GM18519 (cell line): Measurements from ENCODE around the gene ALG3.

Source experiments
- ATAC-seq: cut with Tn5 transposase; IDR thresholded peaks from one replicate; pipeline ENCODE4 v1.9.1; 2021; ENCODE audit warnings: mild to moderate bottlenecking, moderate library complexity; ENCODE audit not compliant: unreplicated experiment, low FRiP score

The ALG3 gene

DNA sequence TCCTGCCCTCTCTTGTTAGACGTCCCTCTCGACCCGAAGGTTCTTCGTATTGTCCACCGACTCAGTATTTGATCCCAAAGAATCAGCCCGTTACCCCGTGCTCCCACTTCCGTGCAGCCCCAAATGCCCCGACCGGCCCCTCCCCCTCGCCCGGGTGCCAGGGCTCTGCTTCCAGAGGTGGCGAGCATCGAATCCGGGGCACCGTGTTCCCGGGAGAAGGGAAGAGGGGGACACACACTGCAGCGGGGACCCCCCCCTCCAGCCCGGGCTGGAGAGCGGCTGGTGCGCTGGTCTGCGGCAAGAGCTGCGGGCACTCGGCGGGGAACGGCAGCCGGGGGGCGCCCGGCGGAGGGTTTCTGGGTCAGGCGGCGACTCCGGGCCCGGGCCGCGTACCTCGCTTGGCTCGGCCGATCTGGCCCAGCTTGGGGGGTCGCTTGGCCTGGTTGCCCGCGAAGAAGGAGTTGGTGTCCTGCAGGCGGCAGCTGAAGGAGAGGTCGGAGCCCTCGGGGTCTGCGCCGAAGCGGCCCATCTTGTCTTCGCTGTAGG is 12.0 kb upstream of the ALG3 start:
- ATAC-seq: no peak

- ATAC-seq: no peak
Measured at GRCh38 chr3:184259878-184260723, 11.3 kb upstream of the ALG3 start.

GRCh38 chr3:184259396-184259877 is 10.7 kb upstream of the ALG3 start:
- ATAC-seq: no peak

DNA sequence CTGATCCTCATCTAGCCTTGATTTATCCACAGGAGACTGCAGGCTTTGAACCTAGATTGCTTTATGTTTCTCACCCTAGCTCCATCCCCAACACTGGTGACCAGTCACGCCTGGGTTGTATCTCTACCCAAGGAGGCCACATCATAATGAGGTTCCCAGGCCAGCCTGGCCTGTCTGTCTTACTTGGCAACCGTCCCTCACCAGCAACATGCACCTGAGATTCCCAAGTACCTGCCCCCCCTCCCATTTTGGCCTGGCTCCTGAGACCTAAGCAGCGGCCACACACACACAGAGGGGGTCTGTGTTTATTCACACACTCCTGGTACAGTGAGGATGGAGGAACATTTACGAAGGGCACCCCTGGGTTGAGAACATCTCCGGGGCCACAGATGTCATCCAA is 10.2 kb upstream of the ALG3 start:
- no peak for ATAC-seq

DNA sequence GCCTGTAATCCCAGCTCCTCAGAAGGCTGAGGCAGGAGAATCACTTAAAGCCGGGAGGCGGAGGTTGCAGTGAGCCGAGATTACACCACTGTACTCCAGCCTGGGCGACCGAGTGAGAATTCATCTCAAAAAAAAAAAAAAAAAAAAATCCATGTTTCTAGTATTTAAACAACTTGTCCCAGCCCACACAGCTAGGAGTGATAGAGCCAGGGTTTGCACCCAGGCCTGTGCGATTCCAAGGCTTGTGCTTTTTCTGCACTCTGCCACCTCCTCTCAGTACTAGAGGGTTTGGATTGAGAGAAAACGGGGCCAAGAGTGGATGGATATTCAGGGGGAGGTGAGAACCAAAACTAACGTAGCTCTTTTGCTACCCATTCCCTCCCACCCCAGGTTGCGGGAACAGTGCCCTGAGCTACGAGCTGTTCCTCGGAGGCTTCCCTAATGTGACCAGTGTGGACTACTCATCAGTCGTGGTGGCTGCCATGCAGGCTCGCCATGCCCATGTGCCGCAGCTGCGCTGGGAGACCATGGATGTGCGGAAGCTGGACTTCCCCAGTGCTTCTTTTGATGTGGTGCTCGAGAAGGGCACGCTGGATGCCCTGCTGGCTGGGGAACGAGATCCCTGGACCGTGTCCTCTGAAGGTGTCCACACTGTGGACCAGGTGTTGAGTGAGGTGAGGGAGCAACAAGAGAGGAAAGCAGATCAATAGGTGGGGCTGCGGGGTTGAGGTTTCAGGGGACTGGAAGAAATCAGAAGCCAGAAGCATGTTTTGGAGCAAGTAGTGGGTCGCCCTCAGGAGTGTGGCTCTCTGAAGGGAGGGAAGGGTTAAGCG is 8.5 kb upstream of the ALG3 start:
- ATAC-seq: no peak

- no peak for ATAC-seq
Measured at GRCh38 chr3:184255291-184256039, 6.7 kb upstream of the ALG3 start.

GRCh38 chr3:184250167-184250828 is 1.5 kb upstream of the ALG3 start:
- ATAC-seq: peak; percentile 41

DNA sequence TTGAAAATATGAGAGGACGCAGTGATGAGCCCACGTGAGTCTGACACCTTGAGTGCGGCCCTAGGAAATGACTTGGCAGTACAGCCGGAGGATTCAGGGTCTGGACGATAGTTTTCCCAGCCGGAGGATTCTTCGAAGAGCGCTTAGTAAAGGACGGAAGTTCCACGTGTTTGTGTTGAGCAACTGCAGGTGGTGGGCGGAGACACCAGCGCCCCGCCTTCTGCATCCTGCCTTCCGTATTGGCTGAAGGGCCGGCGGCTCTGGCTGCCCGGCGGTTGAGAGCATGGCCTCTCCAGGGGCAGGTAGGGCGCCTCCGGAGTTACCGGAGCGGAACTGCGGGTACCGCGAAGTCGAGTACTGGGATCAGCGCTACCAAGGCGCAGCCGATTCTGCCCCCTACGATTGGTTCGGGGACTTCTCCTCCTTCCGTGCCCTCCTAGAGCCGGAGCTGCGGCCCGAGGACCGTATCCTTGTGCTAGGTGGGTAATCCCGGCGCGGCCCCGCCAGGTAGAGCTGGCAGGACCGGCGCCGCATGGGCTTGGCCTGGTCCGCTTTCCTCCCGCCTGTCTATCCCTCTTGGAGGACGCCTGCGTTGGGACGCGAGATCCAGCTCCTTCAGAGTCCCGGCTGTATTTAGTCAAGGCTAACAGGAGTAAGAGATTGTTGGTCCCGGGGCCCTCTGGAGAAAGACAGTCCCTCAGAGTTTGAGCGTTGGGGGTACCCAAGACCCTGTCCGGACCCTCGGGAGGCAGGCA is 827 bp upstream of the ALG3 start, which contains the start of gene EEF1AKMT4:
EEF1AKMT4 (plus strand) TSS at position 261 of the 755 bp plus-strand sequence; CDS start at position 284, 23 bp downstream.
- ATAC-seq: peak; percentile 69

- ATAC-seq: no peak
Measured at GRCh38 chr3:184242297-184242685, 6.5 kb downstream of the ALG3 start.

- no peak for ATAC-seq
Measured at GRCh38 chr3:184241447-184242296, 7.1 kb downstream of the ALG3 start.

DNA sequence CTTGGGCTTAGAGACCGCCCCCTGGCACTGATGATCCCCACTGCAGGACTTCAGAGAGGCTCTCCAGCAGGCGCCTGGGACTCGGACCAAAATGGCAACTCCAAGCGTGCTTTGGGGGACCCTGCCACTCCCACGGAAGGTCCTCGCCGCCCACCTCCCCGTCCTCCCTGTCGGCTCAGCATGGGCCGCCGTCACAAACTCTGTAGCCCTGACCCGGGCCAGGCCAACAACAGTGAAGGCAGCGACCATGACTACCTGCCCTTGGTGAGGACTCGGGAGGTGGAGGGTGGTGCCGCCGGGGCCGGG is 7.7 kb downstream of the ALG3 start:
- ATAC-seq: no peak

GRCh38 chr3:184240384-184241140 is 8.2 kb downstream of the ALG3 start:
- ATAC-seq: no peak

DNA sequence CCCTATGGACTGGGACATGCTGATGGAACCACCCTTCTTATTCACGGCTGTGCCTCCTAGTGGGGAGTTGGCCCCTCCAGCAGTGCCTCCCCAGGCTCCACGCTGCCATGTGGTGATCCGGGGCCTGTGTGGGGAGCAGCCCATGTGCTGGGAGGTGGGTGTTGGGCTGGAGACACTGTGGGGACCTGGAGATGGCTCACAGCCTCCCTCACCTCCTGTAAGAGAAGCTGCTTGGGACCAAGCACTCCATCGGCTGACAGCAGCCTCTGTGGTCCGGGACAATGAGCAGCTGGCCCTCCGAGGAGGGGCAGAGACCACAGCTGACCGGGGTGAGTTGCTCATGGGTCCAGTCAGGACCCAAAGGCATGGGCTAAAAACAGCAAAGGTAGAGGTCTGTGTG is 9.1 kb downstream of the ALG3 start:
- no peak for ATAC-seq

- no peak for ATAC-seq
Measured at GRCh38 chr3:184239221-184239620, 9.5 kb downstream of the ALG3 start.

DNA sequence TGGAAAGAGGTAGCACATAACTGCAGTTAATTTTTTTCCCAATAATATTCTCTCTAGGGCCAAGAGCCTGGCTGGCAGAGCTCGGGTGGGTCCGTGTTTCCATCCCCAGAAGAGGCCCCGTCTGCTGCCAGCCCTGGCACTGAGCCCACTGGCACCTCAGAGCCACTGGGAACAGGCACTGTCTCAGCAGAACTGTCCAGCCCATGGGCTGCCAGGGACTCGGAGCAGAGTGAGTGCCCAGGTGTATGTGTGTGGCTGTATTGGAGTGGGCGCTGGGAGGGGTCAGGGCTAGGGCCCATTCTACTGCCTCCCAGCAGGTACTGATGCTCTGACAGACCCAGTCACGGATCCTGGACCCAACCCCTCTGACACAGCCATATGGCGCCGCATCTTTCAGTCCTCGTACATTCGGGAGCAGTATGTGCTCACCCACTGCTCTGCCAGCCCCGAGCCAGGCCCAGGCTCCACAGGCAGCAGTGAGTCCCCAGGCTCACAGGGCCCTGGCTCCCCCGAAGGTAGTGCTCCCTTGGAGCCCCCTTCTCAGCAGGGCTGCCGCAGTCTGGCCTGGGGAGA is 10.4 kb downstream of the ALG3 start:
- ATAC-seq: no peak

- ATAC-seq: no peak
Measured at GRCh38 chr3:184237807-184238206, 11.0 kb downstream of the ALG3 start.

GRCh38 chr3:184237211-184237610 is 11.6 kb downstream of the ALG3 start:
- ATAC-seq: no peak
